ENCODE measurements around the gene SUFU.

Gene SUFU

GRCh38 chr10:102674566-102674965 is 170.8 kb downstream of the SUFU start:
- Histone ChIP-seq H3K36me3 (ENCODE audit: control insufficient read depth, insufficient read depth, low read length) (no peaks in the 10 kb centered on the region), H3K27me3 (replicated peaks; ENCODE audit: control insufficient read depth, insufficient read depth, low read length) (no peaks in the 10 kb centered on the region), H3K4me3 (replicated peaks; ENCODE audit: low read depth, low read length) (no peak overlapping the region)
- TF ChIP-seq, protein P1, sequence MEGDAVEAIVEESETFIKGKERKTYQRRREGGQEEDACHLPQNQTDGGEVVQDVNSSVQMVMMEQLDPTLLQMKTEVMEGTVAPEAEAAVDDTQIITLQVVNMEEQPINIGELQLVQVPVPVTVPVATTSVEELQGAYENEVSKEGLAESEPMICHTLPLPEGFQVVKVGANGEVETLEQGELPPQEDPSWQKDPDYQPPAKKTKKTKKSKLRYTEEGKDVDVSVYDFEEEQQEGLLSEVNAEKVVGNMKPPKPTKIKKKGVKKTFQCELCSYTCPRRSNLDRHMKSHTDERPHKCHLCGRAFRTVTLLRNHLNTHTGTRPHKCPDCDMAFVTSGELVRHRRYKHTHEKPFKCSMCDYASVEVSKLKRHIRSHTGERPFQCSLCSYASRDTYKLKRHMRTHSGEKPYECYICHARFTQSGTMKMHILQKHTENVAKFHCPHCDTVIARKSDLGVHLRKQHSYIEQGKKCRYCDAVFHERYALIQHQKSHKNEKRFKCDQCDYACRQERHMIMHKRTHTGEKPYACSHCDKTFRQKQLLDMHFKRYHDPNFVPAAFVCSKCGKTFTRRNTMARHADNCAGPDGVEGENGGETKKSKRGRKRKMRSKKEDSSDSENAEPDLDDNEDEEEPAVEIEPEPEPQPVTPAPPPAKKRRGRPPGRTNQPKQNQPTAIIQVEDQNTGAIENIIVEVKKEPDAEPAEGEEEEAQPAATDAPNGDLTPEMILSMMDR (IDR thresholded peaks at IDR 0.05; ENCODE audit: insufficient read depth, low read length, poor library complexity, severe bottlenecking), result no peak
- DNase-seq (ENCODE audit: extremely low read depth, insufficient read length), result no peak

GRCh38 chr10:102675011-102675665 is 171.4 kb downstream of the SUFU start:
- Histone ChIP-seq H3K4me3 (replicated peaks; ENCODE audit: low read depth, low read length) (no peak overlapping the region), H3K27me3 (replicated peaks; ENCODE audit: control insufficient read depth, insufficient read depth, low read length) (no peaks in the 10 kb centered on the region), H3K36me3 (ENCODE audit: control insufficient read depth, insufficient read depth, low read length) (no peaks in the 10 kb centered on the region)
- TF ChIP-seq, protein P1 (IDR thresholded peaks at IDR 0.05; ENCODE audit: insufficient read depth, low read length, poor library complexity, severe bottlenecking), result no peak
- peak; percentile 33 for DNase-seq (ENCODE audit: extremely low read depth, insufficient read length)

- TF ChIP-seq, protein P1 (IDR thresholded peaks at IDR 0.05; ENCODE audit: insufficient read depth, low read length, poor library complexity, severe bottlenecking), result no peak
- H3K36me3 ChIP-seq (ENCODE audit: control insufficient read depth, insufficient read depth, low read length), result no peaks in the 10 kb centered on the region
- peak; percentile 48 for DNase-seq (ENCODE audit: extremely low read depth, insufficient read length)
- H3K27me3 ChIP-seq (replicated peaks; ENCODE audit: control insufficient read depth, insufficient read depth, low read length), result no peaks in the 10 kb centered on the region
- H3K4me3 ChIP-seq (replicated peaks; ENCODE audit: low read depth, low read length), result no peak overlapping the region
Measured at GRCh38 chr10:102675666-102676533, 172.1 kb downstream of the SUFU start.

DNA sequence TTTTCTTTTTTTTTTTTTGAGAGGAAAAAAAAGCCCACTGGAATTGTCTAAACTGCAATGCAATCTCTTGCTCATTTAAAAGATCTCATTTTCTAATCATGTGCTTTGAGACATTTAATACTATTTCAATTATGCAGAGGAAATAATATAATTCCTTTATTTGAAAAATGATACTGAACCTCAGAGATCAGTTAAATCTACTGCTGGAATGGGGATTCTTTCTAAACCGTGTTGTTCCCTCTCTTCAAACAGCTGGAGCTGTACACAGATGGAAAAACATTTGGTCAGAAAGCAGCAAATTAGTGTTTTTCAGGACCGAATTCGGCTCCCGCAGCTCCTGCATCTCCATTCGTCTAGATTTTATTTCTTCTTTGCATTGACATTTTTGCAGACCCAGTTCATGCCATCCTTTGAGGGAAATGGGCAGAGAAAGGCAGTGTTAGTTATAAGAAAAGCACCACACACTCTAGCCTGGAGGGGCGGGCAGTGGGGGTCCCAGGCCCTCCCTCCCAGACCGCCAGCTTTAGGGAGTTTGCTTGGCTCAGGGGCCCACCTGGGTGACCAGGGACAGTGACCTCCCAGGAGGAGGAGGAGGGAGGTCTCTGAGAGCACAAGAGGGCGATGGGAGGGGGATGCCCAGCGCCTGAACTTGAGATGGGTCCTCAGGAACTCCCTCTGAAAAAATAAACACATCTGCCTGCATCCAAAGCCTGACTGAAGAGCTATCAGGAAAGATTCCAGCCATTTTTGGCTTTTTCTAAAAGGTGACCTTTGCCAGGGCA is 173.0 kb downstream of the SUFU start:
- DNase-seq (ENCODE audit: extremely low read depth, insufficient read length), result no peak
- Histone ChIP-seq H3K27me3 (replicated peaks; ENCODE audit: control insufficient read depth, insufficient read depth, low read length) (no peaks in the 10 kb centered on the region), H3K36me3 (ENCODE audit: control insufficient read depth, insufficient read depth, low read length) (no peaks in the 10 kb centered on the region), H3K4me3 (replicated peaks; ENCODE audit: low read depth, low read length) (no peak overlapping the region)
- TF ChIP-seq, protein P1 (IDR thresholded peaks at IDR 0.05; ENCODE audit: insufficient read depth, low read length, poor library complexity, severe bottlenecking), result no peak

- H3K36me3 ChIP-seq (ENCODE audit: control insufficient read depth, insufficient read depth, low read length), result no peaks in the 10 kb centered on the region; the same call in 1 of the 2 replicates
- H3K27me3 ChIP-seq (replicated peaks; ENCODE audit: control insufficient read depth, insufficient read depth, low read length), result no peaks in the 10 kb centered on the region
- no peak for DNase-seq (ENCODE audit: extremely low read depth, insufficient read length)
- no peak overlapping the region for H3K4me3 ChIP-seq (replicated peaks; ENCODE audit: low read depth, low read length)
- TF ChIP-seq, protein P1 (IDR thresholded peaks at IDR 0.05; ENCODE audit: insufficient read depth, low read length, poor library complexity, severe bottlenecking), result no peak
Measured at GRCh38 chr10:102677331-102678067, 173.7 kb downstream of the SUFU start.
